SU-DHL-6 (cell line): ENCODE data around the gene MRPL27.

ENCODE experiments used
- H2AFZ ChIP-seq: fragments of 200-600 bp; sonication (generic); 2 replicates; pipeline ENCODE4 v1.6.1; 2014; ENCODE audit warnings: low read depth, mild to moderate bottlenecking, moderate library complexity, mixed read lengths, antibody characterized with exemption, low read length; ENCODE audit not compliant: severe bottlenecking
- H3F3A ChIP-seq: fragments of 200-600 bp; shearing (Covaris generic); 2 replicates; pipeline ENCODE4 v1.6.0; 2016; ENCODE audit warnings: antibody characterized with exemption, mild to moderate bottlenecking; ENCODE audit not compliant: insufficient read depth
- H3K27ac ChIP-seq: fragments of 200-600 bp; sonication (generic); 2 replicates; pipeline ENCODE4 v1.5.1; 2016; ENCODE audit warnings: low read depth, mild to moderate bottlenecking, low read length, moderate library complexity, mixed read lengths
- H3K27me3 ChIP-seq: fragments of 200-600 bp; sonication (generic), shearing (Covaris generic); 2 replicates; pipeline ENCODE4 v1.6.0; 2014; ENCODE audit warnings: mild to moderate bottlenecking, low read length
- H3K36me3 ChIP-seq: fragments of 200-600 bp; sonication (generic); 2 replicates; pipeline ENCODE4 v1.6.1; 2014; ENCODE audit warnings: mild to moderate bottlenecking, low read length, mixed read lengths
- H3K4me2 ChIP-seq: fragments of 300-600, 200-600 bp; shearing (Covaris generic), sonication (generic); 2 replicates; pipeline ENCODE4 v1.6.0; 2014; ENCODE audit warnings: low read length, low read depth, mild to moderate bottlenecking; ENCODE audit not compliant: poor library complexity, severe bottlenecking
- H3K4me3 ChIP-seq: fragments of 200-600 bp; sonication (generic); 2 replicates; pipeline ENCODE4 v1.5.1; 2014; ENCODE audit warnings: antibody characterized with exemption, low read length, mild to moderate bottlenecking, mixed read lengths; ENCODE audit not compliant: insufficient read depth, poor library complexity, severe bottlenecking
- H3K79me2 ChIP-seq: fragments of 200-600 bp; sonication (generic); 2 replicates; pipeline ENCODE4 v1.6.1; 2014; ENCODE audit warnings: mild to moderate bottlenecking, low read length, moderate library complexity; ENCODE audit not compliant: insufficient read depth
- H3K9ac ChIP-seq: fragments of 200-600 bp; sonication (generic); 2 replicates; pipeline ENCODE4 v1.7.0; 2014; ENCODE audit warnings: mild to moderate bottlenecking, low read length
- H3K9me2 ChIP-seq: fragments of 200-600 bp; sonication (generic); replicated peaks from 2 replicates; pipeline ENCODE4 v1.6.1; 2014; ENCODE audit warnings: low read length; ENCODE audit not compliant: insufficient read depth
- H3K9me3 ChIP-seq: fragments of 200-600 bp; sonication (generic); 2 replicates; pipeline ENCODE4 v1.6.1; 2014; ENCODE audit warnings: low read length, mixed read lengths; ENCODE audit not compliant: insufficient read depth
- H4K20me1 ChIP-seq: fragments of 200-600 bp; sonication (generic); 2 replicates; pipeline ENCODE4 v1.6.1; 2014; ENCODE audit warnings: low read depth, mild to moderate bottlenecking, antibody characterized with exemption, low read length, moderate library complexity, mixed read lengths
- EZH2phosphoT487 ChIP-seq: fragments of 200-600 bp; sonication (generic), shearing (Covaris generic); conservative IDR thresholded peaks from 2 replicates; pipeline ENCODE4 v1.6.1; 2018; ENCODE audit warnings: mild to moderate bottlenecking, antibody characterized with exemption, low read length, moderate library complexity, mixed read lengths
- TF ChIP-seq, protein P1 (sequence below): fragments of 200-600 bp; sonication (generic); IDR thresholded peaks from one replicate; pipeline ENCODE4 v1.5.1; 2017; ENCODE audit warnings: antibody characterized with exemption, mild to moderate bottlenecking, low read length, moderate library complexity; ENCODE audit not compliant: insufficient read depth, poor library complexity, severe bottlenecking

Gene MRPL27

DNA sequence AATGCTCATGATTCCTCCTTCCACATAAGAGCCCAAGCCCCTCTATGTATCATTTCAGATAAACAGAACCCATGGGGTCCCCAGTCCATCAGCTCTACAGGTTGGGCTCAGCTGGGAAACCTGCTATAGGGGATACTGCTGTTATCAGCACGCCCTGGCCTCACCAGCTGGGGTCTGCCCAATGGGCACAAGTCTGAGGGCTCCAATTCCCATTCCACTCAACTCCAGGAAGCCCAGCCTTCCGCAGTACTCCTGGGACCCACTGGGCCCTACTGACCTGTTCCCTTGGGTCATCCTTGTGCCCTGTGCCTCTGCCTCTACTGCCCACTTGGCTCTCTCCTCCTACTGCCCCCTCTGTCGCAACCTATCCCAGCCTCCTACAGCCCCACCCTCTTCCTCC lies 43.3 kb downstream of the MRPL27 start:
- Histone ChIP-seq H3F3A (no peaks in the 10 kb centered on the region), H3K4me2 (no peak overlapping the region), H3K27me3 (no peaks in the 10 kb centered on the region), H3K27ac (no peak overlapping the region), H2AFZ (no peak overlapping the region), H3K9ac (no peak overlapping the region), H3K36me3 (no peaks in the 10 kb centered on the region), H3K4me3 (no peak overlapping the region), H3K9me3 (no peaks in the 10 kb centered on the region), H4K20me1 (no peaks in the 10 kb centered on the region), H3K9me2 (no peaks in the 10 kb centered on the region), H3K79me2 (no peaks in the 10 kb centered on the region)
- TF ChIP-seq EZH2phosphoT487: no peak
- TF ChIP-seq, protein P1, sequence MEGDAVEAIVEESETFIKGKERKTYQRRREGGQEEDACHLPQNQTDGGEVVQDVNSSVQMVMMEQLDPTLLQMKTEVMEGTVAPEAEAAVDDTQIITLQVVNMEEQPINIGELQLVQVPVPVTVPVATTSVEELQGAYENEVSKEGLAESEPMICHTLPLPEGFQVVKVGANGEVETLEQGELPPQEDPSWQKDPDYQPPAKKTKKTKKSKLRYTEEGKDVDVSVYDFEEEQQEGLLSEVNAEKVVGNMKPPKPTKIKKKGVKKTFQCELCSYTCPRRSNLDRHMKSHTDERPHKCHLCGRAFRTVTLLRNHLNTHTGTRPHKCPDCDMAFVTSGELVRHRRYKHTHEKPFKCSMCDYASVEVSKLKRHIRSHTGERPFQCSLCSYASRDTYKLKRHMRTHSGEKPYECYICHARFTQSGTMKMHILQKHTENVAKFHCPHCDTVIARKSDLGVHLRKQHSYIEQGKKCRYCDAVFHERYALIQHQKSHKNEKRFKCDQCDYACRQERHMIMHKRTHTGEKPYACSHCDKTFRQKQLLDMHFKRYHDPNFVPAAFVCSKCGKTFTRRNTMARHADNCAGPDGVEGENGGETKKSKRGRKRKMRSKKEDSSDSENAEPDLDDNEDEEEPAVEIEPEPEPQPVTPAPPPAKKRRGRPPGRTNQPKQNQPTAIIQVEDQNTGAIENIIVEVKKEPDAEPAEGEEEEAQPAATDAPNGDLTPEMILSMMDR: no peak

DNA sequence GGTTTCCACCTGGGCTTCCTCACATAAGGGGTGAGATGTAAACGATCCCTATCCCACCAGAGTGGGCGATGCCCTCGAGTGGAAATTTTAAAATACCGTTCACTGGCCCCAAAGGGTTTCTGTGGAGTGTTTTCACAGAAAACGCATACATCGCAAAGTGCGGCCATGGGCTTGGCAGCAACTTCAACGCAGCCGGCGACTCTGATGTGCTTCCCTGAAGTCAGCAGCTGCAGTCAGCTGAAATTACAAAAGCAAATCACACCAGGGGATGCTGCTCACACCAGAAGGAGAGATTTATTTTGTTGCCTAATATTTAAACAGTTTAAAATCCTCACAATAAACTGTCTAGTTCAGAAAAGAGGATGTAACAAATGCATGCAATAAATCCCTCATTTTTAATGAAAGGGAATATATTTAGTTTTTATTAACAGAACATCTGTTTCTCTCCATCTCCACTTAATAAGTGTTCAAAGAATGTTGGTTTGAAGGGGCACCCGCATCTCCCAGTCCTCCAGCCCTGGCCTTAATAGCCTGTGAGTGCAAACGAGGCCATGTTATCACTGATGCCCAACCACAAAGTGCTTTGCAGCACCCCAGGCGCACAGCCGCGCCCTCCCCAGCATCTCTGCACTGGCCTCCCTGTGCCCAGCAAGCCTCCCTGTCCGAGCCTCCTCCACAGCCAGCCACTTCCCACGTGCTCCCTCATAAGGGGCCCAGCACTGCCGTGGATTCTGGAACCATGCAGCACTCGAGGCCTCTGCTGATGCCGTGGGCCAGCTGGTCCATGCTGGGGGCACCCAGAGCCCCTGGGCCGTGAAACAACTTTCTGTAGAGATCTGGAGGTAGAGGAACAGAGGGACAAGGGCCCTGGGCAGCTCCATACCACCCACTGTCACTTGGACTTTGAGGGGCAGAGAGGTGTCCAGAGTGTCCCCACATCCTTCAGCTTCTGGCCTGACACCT lies 44.3 kb downstream of the MRPL27 start:
- no peaks in the 10 kb centered on the region for H3K79me2 ChIP-seq
- H3K9ac ChIP-seq: no peak overlapping the region
- H3K9me3 ChIP-seq: no peaks in the 10 kb centered on the region
- no peaks in the 10 kb centered on the region for H3F3A ChIP-seq
- TF ChIP-seq EZH2phosphoT487: no peak
- TF ChIP-seq, protein P1: no peak
- H3K4me2 ChIP-seq: no peak overlapping the region
- H3K36me3 ChIP-seq: no peaks in the 10 kb centered on the region
- no peaks in the 10 kb centered on the region for H3K9me2 ChIP-seq
- no peaks in the 10 kb centered on the region for H4K20me1 ChIP-seq
- no peak overlapping the region for H2AFZ ChIP-seq
- no peak overlapping the region for H3K27ac ChIP-seq
- no peak overlapping the region for H3K4me3 ChIP-seq
- H3K27me3 ChIP-seq: no peaks in the 10 kb centered on the region

DNA sequence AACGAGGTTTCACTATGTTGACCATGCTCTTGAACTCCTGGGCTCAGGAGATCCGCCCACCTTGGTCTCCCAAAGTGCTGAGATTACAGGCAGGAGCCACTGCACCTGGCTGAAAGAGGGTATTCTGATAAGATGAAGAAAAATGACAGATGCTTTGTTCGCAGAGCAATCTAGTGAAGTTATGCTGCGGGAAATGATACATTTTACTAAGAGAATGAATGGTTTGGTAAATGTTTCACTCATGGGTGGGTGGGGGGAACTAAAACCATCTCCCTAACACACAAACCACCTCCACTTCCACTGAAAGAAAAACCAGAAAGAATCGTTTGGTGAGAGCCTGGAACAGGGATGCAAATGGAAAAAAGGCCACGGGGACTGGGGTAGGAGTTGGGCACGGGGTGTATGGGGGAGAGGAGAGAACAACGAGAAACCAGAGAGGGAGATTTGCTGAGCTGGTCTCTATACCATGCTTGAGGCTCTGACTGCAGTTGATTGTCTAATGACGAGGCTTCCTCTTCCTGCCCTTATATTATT lies 46.1 kb downstream of the MRPL27 start:
- Histone ChIP-seq H3K36me3 (no peaks in the 10 kb centered on the region), H4K20me1 (no peaks in the 10 kb centered on the region), H3K9me2 (no peaks in the 10 kb centered on the region), H3K9me3 (no peaks in the 10 kb centered on the region), H3K79me2 (no peaks in the 10 kb centered on the region), H3F3A (no peaks in the 10 kb centered on the region), H3K27me3 (no peaks in the 10 kb centered on the region), H3K9ac (no peak overlapping the region), H3K4me3 (no peak overlapping the region), H3K4me2 (no peak overlapping the region), H2AFZ (no peak overlapping the region), H3K27ac (no peak overlapping the region)
- TF ChIP-seq, protein P1: no peak
- TF ChIP-seq EZH2phosphoT487: no peak
